ENCODE data around the gene SPEM2. TPM values are rescaled to one million over a fixed set of nuclear protein-coding genes. Genes with fewer than 3 reads are reported as not detected.

SPEM2 gene
- total RNA-seq, 6 donors from 2014 or later, result not detected

DNA sequence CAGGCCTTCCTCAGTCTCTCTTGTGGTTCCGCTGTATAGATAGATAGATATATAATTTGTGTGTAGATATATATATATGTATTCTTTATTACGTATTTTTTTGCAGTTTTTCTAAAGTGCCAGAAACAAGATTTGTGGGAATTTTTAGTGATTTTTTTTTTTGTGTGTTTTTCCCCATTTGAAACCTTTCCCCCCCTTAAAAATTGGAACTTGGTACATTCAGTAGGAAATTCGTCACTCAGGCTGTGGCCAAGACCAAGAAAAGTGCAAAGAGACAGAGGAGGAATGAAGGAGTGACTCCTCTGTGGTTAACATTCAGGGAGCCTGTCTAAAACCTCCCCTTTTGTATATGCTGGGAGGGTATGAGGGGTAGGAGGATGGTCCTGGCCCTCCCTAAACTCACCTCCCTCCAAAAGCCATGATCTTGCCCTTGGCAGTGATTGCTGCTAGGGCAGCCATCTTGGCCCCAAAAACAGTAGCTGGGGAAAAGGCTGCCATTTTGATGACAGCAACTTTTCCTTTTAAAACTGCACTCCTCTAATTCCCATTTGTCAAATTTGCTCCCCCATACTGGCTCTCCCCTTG is 34.6 kb downstream of the SPEM2 start:
- peaks cover 6 to 11% (median 9%) of the 10 kb centered on the region in 4 donors for H3K4me1 ChIP-seq
- H3K27ac ChIP-seq, result no peak overlapping the region
- no peak for ATAC-seq (ENCODE audit: low FRiP score in 2 of 2)
- H3K9me3 ChIP-seq, result no peaks in the 10 kb centered on the region
- no peak for DNase-seq
- 77 to 89% methylated on average over 3 of the region's 3 CpGs for WGBS, 2 donors
- no peak for TF ChIP-seq POLR2A (IDR thresholded peaks at IDR 0.05)
- TF ChIP-seq POLR2AphosphoS5 (IDR thresholded peaks at IDR 0.05), result no peak
- peaks cover 4 to 26% (median 22%) of the 10 kb centered on the region in 4 donors for H3K36me3 ChIP-seq
- H3K4me3 ChIP-seq, result no peak overlapping the region
- no peaks in the 10 kb centered on the region for H3K27me3 ChIP-seq

DNA sequence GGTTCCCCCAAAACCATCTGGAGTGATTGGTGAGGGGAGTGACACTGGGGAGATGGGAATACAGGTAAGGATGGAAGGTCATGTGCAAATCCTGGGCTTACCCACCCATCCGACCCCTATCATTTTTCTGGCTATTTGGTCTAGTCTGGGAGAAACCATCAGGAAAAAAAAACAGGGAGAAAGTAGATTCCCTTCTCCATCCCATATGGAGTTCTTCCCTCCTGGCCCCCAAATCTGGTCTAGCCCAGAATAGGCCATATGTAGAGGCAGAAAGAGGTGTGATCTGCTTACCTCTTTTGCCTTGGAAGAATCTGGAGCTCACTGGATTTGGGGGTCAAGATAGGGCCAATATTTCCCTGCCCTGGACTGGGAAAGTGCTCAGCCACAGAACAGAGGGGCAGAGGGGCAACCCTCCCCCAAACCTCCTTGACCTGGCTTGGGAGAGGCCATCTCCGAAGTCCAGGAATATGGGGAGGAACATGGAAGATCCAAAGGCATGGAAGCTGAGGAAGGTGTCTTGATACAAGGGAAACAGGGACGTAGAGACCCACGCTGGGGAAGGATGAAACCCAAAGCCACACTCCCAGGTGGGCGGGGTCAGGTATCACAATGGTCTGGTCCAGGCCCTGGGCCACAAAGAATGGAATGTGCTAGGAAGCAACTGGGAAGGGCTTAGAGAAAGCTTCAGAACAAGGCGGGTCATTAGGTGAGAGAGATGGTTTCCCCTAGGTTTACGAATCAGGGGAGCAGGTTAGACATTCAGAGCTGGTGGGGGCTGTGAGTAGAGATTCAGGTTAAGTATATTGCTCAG is 35.6 kb downstream of the SPEM2 start:
- H3K4me1 ChIP-seq, result peaks cover 9 to 14% (median 13%) of the 10 kb centered on the region in 4 donors
- WGBS, 2 donors, result 93 to 96% methylated on average over 7 of the region's 7 CpGs
- no peaks in the 10 kb centered on the region for H3K27me3 ChIP-seq
- H3K27ac ChIP-seq, result peak overlapping the region in 1 of 4 donors; percentile 0
- peaks cover 4 to 32% (median 27%) of the 10 kb centered on the region in 4 donors for H3K36me3 ChIP-seq
- no peak for DNase-seq
- no peak for ATAC-seq (ENCODE audit: low FRiP score in 2 of 2)
- H3K4me3 ChIP-seq, result no peak overlapping the region
- TF ChIP-seq, protein P1, sequence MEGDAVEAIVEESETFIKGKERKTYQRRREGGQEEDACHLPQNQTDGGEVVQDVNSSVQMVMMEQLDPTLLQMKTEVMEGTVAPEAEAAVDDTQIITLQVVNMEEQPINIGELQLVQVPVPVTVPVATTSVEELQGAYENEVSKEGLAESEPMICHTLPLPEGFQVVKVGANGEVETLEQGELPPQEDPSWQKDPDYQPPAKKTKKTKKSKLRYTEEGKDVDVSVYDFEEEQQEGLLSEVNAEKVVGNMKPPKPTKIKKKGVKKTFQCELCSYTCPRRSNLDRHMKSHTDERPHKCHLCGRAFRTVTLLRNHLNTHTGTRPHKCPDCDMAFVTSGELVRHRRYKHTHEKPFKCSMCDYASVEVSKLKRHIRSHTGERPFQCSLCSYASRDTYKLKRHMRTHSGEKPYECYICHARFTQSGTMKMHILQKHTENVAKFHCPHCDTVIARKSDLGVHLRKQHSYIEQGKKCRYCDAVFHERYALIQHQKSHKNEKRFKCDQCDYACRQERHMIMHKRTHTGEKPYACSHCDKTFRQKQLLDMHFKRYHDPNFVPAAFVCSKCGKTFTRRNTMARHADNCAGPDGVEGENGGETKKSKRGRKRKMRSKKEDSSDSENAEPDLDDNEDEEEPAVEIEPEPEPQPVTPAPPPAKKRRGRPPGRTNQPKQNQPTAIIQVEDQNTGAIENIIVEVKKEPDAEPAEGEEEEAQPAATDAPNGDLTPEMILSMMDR (IDR thresholded peaks at IDR 0.05), result no peak
- TF ChIP-seq EP300 (IDR thresholded peaks at IDR 0.05) (no peak), POLR2A (IDR thresholded peaks at IDR 0.05) (no peak)
- no peaks in the 10 kb centered on the region for H3K9me3 ChIP-seq

DNA sequence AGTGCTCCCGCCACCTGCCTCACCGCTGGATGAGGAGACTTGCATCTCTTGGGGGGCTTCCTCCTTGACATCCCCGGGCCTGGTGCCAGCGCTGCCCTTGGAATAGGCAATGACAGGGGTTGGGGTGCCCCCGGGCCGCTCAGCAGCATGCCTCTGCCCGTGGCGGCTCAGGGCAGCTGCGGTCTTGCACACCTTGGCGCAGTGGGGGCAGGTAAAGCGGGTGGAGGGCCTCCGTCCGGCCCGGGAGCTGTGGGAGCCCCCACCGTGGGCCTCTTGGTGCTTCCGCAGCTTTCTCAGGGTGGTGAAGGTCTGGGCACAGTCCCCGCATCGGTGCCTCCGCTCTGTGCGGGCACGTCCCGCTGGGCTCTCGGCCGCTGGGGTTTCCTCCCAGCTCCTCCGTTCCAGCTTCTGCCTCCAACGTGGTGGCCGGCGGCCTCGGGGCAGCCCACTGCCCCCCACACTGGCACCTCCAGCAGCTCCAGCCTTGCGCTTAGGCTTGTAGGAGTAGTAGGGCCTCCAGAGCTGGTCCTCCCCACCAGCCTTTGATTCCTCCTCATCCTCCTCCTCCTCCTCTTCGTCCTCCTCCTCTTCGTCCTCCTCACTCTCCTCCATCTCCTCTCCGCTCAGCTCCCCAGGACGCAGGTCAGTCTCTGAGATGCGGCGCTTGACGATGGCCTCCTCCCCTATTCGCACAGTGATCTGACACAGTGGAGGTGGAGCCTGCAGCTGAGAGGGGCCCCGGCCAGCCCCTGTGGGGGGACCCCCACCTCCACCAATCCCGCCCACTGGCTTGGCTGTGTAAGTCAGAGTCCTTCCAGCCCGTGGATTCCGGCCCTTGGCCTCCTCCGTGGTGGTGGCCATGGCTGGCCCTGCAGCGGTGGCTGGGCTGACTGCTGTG is 37.3 kb downstream of the SPEM2 start:
- ATAC-seq (ENCODE audit: low FRiP score in 2 of 2) (no peak), DNase-seq (peak in 1 of 2 donors; percentile 80)
- peaks cover 4 to 40% (median 31%) of the 10 kb centered on the region in 4 donors for H3K36me3 ChIP-seq
- no peak for TF ChIP-seq POLR2AphosphoS5 (IDR thresholded peaks at IDR 0.05)
- TF ChIP-seq POLR2A (IDR thresholded peaks at IDR 0.05), result no peak
- TF ChIP-seq EP300 (IDR thresholded peaks at IDR 0.05), result no peak
- TF ChIP-seq, protein P1 (IDR thresholded peaks at IDR 0.05), result no peak
- peaks cover 18 to 23% (median 20%) of the 10 kb centered on the region in 4 donors for H3K4me1 ChIP-seq
- H3K27me3 ChIP-seq, result no peaks in the 10 kb centered on the region
- H3K4me3 ChIP-seq, result no peak overlapping the region
- 92 to 95% methylated on average over 29 to 35 of the region's 44 CpGs for WGBS, 2 donors
- no peaks in the 10 kb centered on the region for H3K9me3 ChIP-seq
- H3K27ac ChIP-seq, result no peak overlapping the region

DNA sequence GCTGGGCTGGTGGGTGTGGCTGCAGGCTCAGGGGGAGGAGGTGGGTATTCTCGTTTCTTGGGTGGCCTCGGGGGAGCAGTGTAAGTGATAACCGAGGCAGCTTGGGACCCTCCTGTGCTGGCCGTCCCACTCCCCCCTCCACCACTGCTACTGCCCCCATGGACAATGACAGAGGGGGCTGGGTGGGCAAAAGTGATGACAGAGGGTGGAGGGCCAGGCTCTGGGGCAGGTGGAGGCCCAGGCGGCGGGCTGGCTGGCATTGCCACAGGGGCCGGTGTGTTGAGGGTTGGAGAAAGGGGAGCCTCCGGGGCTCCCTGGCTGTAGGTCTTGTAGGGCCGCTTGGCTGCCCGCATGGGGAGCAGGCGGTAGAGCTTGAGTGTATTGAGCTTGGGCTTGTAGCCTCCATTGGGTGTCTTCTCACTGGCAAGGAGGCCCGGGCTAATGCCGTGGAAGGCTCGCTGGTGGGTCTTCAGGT is 38.0 kb downstream of the SPEM2 start:
- no peak for TF ChIP-seq POLR2A (IDR thresholded peaks at IDR 0.05)
- H3K9me3 ChIP-seq, result no peaks in the 10 kb centered on the region
- 91 to 96% methylated on average over 7 to 14 of the region's 14 CpGs for WGBS, 2 donors
- peak in 1 of 2 donors; percentile 78 for DNase-seq
- no peak for ATAC-seq (ENCODE audit: low FRiP score in 2 of 2)
- H3K36me3 ChIP-seq, result peaks cover 4 to 40% (median 31%) of the 10 kb centered on the region in 4 donors
- no peaks in the 10 kb centered on the region for H3K27me3 ChIP-seq
- peaks cover 18 to 29% (median 20%) of the 10 kb centered on the region in 4 donors for H3K4me1 ChIP-seq
- H3K27ac ChIP-seq, result no peak overlapping the region
- no peak overlapping the region for H3K4me3 ChIP-seq

DNA sequence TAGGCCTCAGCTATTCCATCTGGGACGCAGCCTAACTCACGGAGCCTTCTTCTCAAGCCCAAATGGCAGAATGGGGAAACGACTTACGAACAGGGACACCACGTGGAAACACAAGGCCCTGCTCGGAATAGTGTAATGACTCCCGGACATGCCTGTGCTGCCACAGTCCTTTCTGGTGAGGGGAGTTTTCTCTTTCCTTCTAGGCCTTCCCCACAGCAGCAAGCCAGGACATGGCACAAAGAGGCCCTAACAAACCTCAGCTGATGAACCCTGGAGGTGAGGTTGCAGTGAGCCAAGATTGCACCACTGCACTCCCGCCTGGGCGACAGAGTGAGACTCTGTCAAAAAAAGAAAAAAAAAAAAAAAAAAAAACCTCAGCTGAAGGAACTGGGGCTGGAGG is 38.7 kb downstream of the SPEM2 start:
- WGBS, 2 donors, result 95% methylated on average over 9 of the region's 9 CpGs
- no peak overlapping the region for H3K27ac ChIP-seq
- no peak for ATAC-seq (ENCODE audit: low FRiP score in 2 of 2)

More for the DNA sequence above, 38.7 kb downstream of the SPEM2 start:
- Histone ChIP-seq H3K27me3 (no peaks in the 10 kb centered on the region), H3K36me3 (peaks cover 4 to 40% (median 31%) of the 10 kb centered on the region in 4 donors), H3K9me3 (no peaks in the 10 kb centered on the region), H3K4me3 (no peak overlapping the region), H3K4me1 (peaks cover 19 to 29% (median 22%) of the 10 kb centered on the region in 4 donors)
- no peak for TF ChIP-seq POLR2A (IDR thresholded peaks at IDR 0.05)
- TF ChIP-seq, protein P1 (IDR thresholded peaks at IDR 0.05), result no peak
- no peak for TF ChIP-seq EP300 (IDR thresholded peaks at IDR 0.05)
- TF ChIP-seq POLR2AphosphoS5 (IDR thresholded peaks at IDR 0.05), result no peak
- no peak for DNase-seq

Measured in upper lobe of left lung (tissue), 6 donors.